HCT116 (cell line): ENCODE measurements around the gene NUDT9. TPM values are rescaled to one million over a fixed set of nuclear protein-coding genes. Genes with fewer than 3 reads are reported as not detected.
A peak's percentile ranks its signal among the peaks of the same experiment; 100 is the strongest.

Experiments used
- ATAC-seq: fragments of 200-7000 bp; cut with Tn5 transposase; 2 replicates; pipeline ENCODE4 v1.9.1; 2020; ENCODE audit warnings: mild to moderate bottlenecking, moderate library complexity
- Bru-seq: library from RNA; stranded (reverse); fragments of 400-500 nt; gene quantifications from one replicate; lab custom pipeline; 2021; lab: Mats Ljungman, UMichigan
- BruChase-seq, 2 experiments: library from RNA; stranded (reverse); fragments of 400-500 nt; gene quantifications; one replicate each; lab custom pipeline; 2021; lab: Mats Ljungman, UMichigan
- BruUV-seq: library from RNA; stranded (reverse); fragments of 400-500 nt; replicated peaks from 2 replicates; lab custom pipeline; 2021; lab: Mats Ljungman, UMichigan
- CTCF ChIA-PET: fragments of 300-600 bp; sonication (Branson Sonifier 250); formaldehyde crosslinking; loops from one replicate; lab custom pipeline; 2021; ENCODE audit warnings: antibody characterized with exemption; lab: Charles Lee
- POLR2A ChIA-PET: fragments of 300-600, 350-600 bp; sonication (Branson Sonifier 250); formaldehyde crosslinking; loops from one replicate; lab custom pipeline; 2021; ENCODE audit warnings: antibody characterized with exemption; lab: Charles Lee
- RAD21 ChIA-PET, 2 experiments: fragments of 300-600 bp; sonication (Branson Sonifier 250); formaldehyde crosslinking; loops; one replicate each; lab custom pipeline; 2023; ENCODE audit warnings: low total read pairs in 2 of 2; ENCODE audit not compliant: uncharacterized antibody in 2 of 2, unreplicated experiment in 2 of 2, low non-redundant PET in 1 of 2; lab: Charles Lee
- DNase-seq: peaks from one replicate; pipeline ENCODE4 v3.0.0-alpha.2; 2010; ENCODE audit warnings: low read depth, low spot score
- H2AFZ ChIP-seq: fragments of 200-600 bp; shearing (Covaris generic), sonication (generic); 2 replicates; pipeline ENCODE4 v1.6.1; 2017; ENCODE audit warnings: low read depth, mixed run types, mixed read lengths, antibody characterized with exemption, low read length; ENCODE audit not compliant: poor library complexity, severe bottlenecking
- H3K27ac ChIP-seq: 2 replicates; pipeline ENCODE4 v1.5.1; 2012; ENCODE audit warnings: low read depth, low read length
- H3K27me3 ChIP-seq: fragments of 200-600 bp; sonication (generic); 2 replicates; pipeline ENCODE4 v1.6.1; 2016; ENCODE audit warnings: mixed run types, low read length, mixed read lengths; ENCODE audit not compliant: insufficient read depth
- H3K36me3 ChIP-seq, 2 experiments: fragments of 200-500 bp in 1 of 2; fragments of 200-600 bp in 1 of 2; sonication (Bioruptor generic) in 1 of 2; sonication (generic) in 1 of 2; 2 replicates each; pipeline versions ENCODE4 v1.5.1 to v1.6.1; 2014 to 2016; ENCODE audit warnings: low read length in 2 of 2, inconsistent platforms in 1 of 2, mixed read lengths in 1 of 2, mixed run types in 1 of 2; ENCODE audit not compliant: insufficient read depth in 2 of 2, control insufficient read depth in 1 of 2
- H3K4me1 ChIP-seq, 2 experiments: fragments of 200-600 bp in 1 of 2; sonication (generic) in 1 of 2; 2 replicates each; pipeline versions ENCODE4 v1.5.1 to v1.6.1; 2012 to 2017; ENCODE audit warnings: low read length in 2 of 2, inconsistent platforms in 1 of 2, mild to moderate bottlenecking in 1 of 2, mixed read lengths in 1 of 2, mixed run types in 1 of 2, moderate library complexity in 1 of 2; ENCODE audit not compliant: insufficient read depth in 2 of 2, control insufficient read depth in 1 of 2
- H3K4me2 ChIP-seq: fragments of 200-600 bp; sonication (generic); 2 replicates; pipeline ENCODE4 v1.6.1; 2017; ENCODE audit warnings: mixed run types, low read length, mixed read lengths
- H3K4me3 ChIP-seq, 2 experiments: fragments of 200-600 bp in 1 of 2; sonication (generic) in 1 of 2; replicated peaks in 1 of 2; 2 replicates each; pipeline ENCODE4 v1.5.1; 2011 to 2016; ENCODE audit warnings: low read length in 2 of 2, control low read depth in 1 of 2, low read depth in 1 of 2, mild to moderate bottlenecking in 1 of 2, mixed read lengths in 1 of 2, mixed run types in 1 of 2
- H3K79me2 ChIP-seq: fragments of 200-600 bp; sonication (generic); 2 replicates; pipeline ENCODE4 v1.6.1; 2017; ENCODE audit warnings: mild to moderate bottlenecking, mixed run types, low read length, moderate library complexity, mixed read lengths; ENCODE audit not compliant: insufficient read depth
- H3K9ac ChIP-seq: fragments of 200-600 bp; sonication (generic); 2 replicates; pipeline ENCODE4 v1.6.1; 2016; ENCODE audit warnings: low read length, mixed read lengths
- H3K9me2 ChIP-seq: fragments of 200-600 bp; sonication (generic), shearing (Covaris generic); 2 replicates; pipeline ENCODE4 v1.6.1; 2017; ENCODE audit warnings: mixed run types, mild to moderate bottlenecking, moderate library complexity; ENCODE audit not compliant: insufficient read depth
- H3K9me3 ChIP-seq, 2 experiments: fragments of 200-500 bp in 1 of 2; fragments of 200-600 bp in 1 of 2; sonication (Bioruptor generic) in 1 of 2; sonication (generic) in 1 of 2; 2 replicates each; pipeline ENCODE4 v1.6.1; 2014 to 2017; ENCODE audit warnings: low read length in 2 of 2, mixed read lengths in 2 of 2, inconsistent platforms in 1 of 2, low read depth in 1 of 2, mild to moderate bottlenecking in 1 of 2, mixed run types in 1 of 2, moderate library complexity in 1 of 2; ENCODE audit not compliant: control insufficient read depth in 1 of 2, insufficient read depth in 1 of 2
- H4K20me1 ChIP-seq: fragments of 200-600 bp; sonication (generic), shearing (Covaris generic); 2 replicates; pipeline ENCODE4 v1.6.1; 2017; ENCODE audit warnings: mixed run types, mild to moderate bottlenecking, moderate library complexity; ENCODE audit not compliant: insufficient read depth
- CBX3 ChIP-seq: IDR thresholded peaks from 2 replicates; pipeline ENCODE4 v1.6.1; 2012; ENCODE audit warnings: low read depth
- CEBPB ChIP-seq: IDR thresholded peaks from 2 replicates; pipeline ENCODE4 v1.6.1; 2012; ENCODE audit warnings: low read depth
- EGR1 ChIP-seq: IDR thresholded peaks from 2 replicates; pipeline ENCODE4 v1.6.1; 2012; ENCODE audit warnings: low read depth
- ELF1 ChIP-seq: IDR thresholded peaks from 2 replicates; pipeline ENCODE4 v1.6.1; 2012; ENCODE audit warnings: low read depth, borderline replicate concordance
- EZH2phosphoT487 ChIP-seq: fragments of 200-600 bp; IDR thresholded peaks from 2 replicates; pipeline ENCODE4 v1.6.1; 2018; ENCODE audit warnings: antibody characterized with exemption, borderline replicate concordance
- FOSL1 ChIP-seq: IDR thresholded peaks from 2 replicates; pipeline ENCODE4 v1.6.1; 2012; ENCODE audit warnings: low read depth
- JUND ChIP-seq: IDR thresholded peaks from 2 replicates; pipeline ENCODE4 v1.6.1; 2012
- POLR2AphosphoS5 ChIP-seq: IDR thresholded peaks from 2 replicates; pipeline ENCODE4 v1.6.1; 2011; ENCODE audit warnings: mild to moderate bottlenecking, low read depth, low read length, moderate library complexity
- RAD21 ChIP-seq: IDR thresholded peaks from 2 replicates; pipeline ENCODE4 v1.6.1; 2012; ENCODE audit warnings: low read depth, mild to moderate bottlenecking
- REST ChIP-seq: IDR thresholded peaks from 2 replicates; pipeline ENCODE4 v1.6.1; 2012; ENCODE audit warnings: low read depth
- SIN3A ChIP-seq: IDR thresholded peaks from 2 replicates; pipeline ENCODE4 v1.6.1; 2012; ENCODE audit warnings: low read depth
- SRF ChIP-seq: IDR thresholded peaks from 2 replicates; pipeline ENCODE4 v1.6.1; 2012; ENCODE audit warnings: low read depth
- TCF7L2 ChIP-seq: IDR thresholded peaks from 2 replicates; pipeline ENCODE4 v1.7.0; 2011; ENCODE audit warnings: borderline replicate concordance, inconsistent platforms; ENCODE audit not compliant: insufficient read depth, insufficient read length; ENCODE audit errors: extremely low read depth
- YY1 ChIP-seq: IDR thresholded peaks from 2 replicates; pipeline ENCODE4 v1.6.1; 2011; ENCODE audit warnings: low read length, low read depth, moderate library complexity, mild to moderate bottlenecking; ENCODE audit not compliant: insufficient replicate concordance; ENCODE audit errors: extremely low read depth
- ZNF274 ChIP-seq: fragments of 200-500 bp; sonication (Bioruptor generic); IDR thresholded peaks from 2 replicates; pipeline ENCODE4 v1.6.1; 2014; ENCODE audit warnings: mild to moderate bottlenecking, low read depth, low read length, inconsistent platforms
- intact Hi-C: fragments of 100-400 bp; cut with micrococcal nuclease; formaldehyde crosslinking; loops from 2 replicates; pipeline ENCODE4 v1.10.0; 2022
- long read RNA-seq: library from polyadenylated mRNA; unstranded; transcript quantifications from one replicate; pipeline ENCODE4 v2.0.0, GENCODE V29; 2021; ENCODE audit not compliant: unreplicated experiment
- polyA plus RNA-seq: library from polyadenylated mRNA; unstranded; fragments of >200 nt; gene quantifications from 2 replicates; pipeline ENCODE4 v1.2.1, GENCODE V29; 2012; ENCODE audit warnings: missing spikeins
- total RNA-seq: library from RNA; stranded (reverse); gene quantifications from one replicate; pipeline ENCODE4 v1.2.1, GENCODE V29; 2021; ENCODE audit not compliant: unreplicated experiment
- TF ChIP-seq, protein P1 (sequence below): IDR thresholded peaks from 2 replicates; pipeline ENCODE4 v1.6.1; 2011; ENCODE audit warnings: mild to moderate bottlenecking, low read length, moderate library complexity; ENCODE audit not compliant: insufficient replicate concordance; ENCODE audit errors: extremely low read depth

NUDT9 gene, protein sequence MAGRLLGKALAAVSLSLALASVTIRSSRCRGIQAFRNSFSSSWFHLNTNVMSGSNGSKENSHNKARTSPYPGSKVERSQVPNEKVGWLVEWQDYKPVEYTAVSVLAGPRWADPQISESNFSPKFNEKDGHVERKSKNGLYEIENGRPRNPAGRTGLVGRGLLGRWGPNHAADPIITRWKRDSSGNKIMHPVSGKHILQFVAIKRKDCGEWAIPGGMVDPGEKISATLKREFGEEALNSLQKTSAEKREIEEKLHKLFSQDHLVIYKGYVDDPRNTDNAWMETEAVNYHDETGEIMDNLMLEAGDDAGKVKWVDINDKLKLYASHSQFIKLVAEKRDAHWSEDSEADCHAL
- total RNA-seq = 13.5 TPM
- 7.5 and 9.1 TPM in 2 replicates for polyA plus RNA-seq
- percentile 70 among the genes with signal in this experiment for Bru-seq, nascent RNA
- percentile 59 among the genes with signal in this experiment for BruChase-seq, experiment 1, labeled RNA remaining after a 6-hour chase
- BruChase-seq, experiment 2, labeled RNA remaining after a 2-hour chase = percentile 59 among the genes with signal in this experiment
- long read RNA-seq, transcript NUDT9-201 (8 exons, 1,701 nt) = major isoform, 24 of 38 reads
- long read RNA-seq, partial matches to known transcripts = 3 of 38 reads
- long read RNA-seq, other reads (novel, unspliced or antisense) = 8 of 38 reads

GRCh38 chr4:87422104-87423052 lies at the start of gene NUDT9:
Gene NUDT9, plus strand, starts transcription at chr4:87422573. Its CDS starts 333 bp downstream, at chr4:87422906.
- Histone ChIP-seq H3K4me3 (peak within 1 kb of the TSS; percentile 82 to 84), H3K4me1 (peaks cover 8 to 23% of the 10 kb centered on the region in 2 experiments; a peak in 3 of 4 replicates), H3K9me3 (peaks cover 0 to 4% of the 10 kb centered on the region in 2 experiments; a peak in 1 of 4 replicates), H2AFZ (peak within 1 kb of the TSS; percentile 87), H3K4me2 (peak within 1 kb of the TSS; percentile 97), H3K9me2 (no peaks in the 10 kb centered on the region), H3K27ac (peak within 1 kb of the TSS; percentile 77), H3K27me3 (no peaks in the 10 kb centered on the region), H4K20me1 (no peaks in the 10 kb centered on the region), H3K36me3 (no peaks in the 10 kb centered on the region), H3K9ac (peak within 1 kb of the TSS; percentile 82), H3K79me2 (peaks cover 44% of the 10 kb centered on the region)
- intact Hi-C loops = loop anchor here (2.0 kb wide), 1 partner anchor 32 kb away; the partner anchor contains the start of gene HSD17B11
- DNase-seq = peak; percentile 94
- ATAC-seq = peak; percentile 91
- ChIA-PET POLR2A (interaction anchor here (0.7 to 1.8 kb wide), 3 partner anchors 9 to 31 kb away, joined by 3 to 7 read pairs (median 6); partner anchors contain the start of gene HSD17B11), RAD21 (no interaction called here), CTCF (interaction anchor here (1.1 kb wide), 1 partner anchor 43 kb away, joined by 3 read pairs; no protein-coding TSS in a partner anchor)
- BruUV-seq = TSS peak; percentile 97
- TF ChIP-seq JUND = no peak
- TF ChIP-seq POLR2AphosphoS5 = peak; percentile 93
- TF ChIP-seq SRF = no peak
- TF ChIP-seq REST = no peak
- TF ChIP-seq SIN3A = peak; percentile 83
- no peak for TF ChIP-seq EZH2phosphoT487
- TF ChIP-seq ZNF274 = no peak
- no peak for TF ChIP-seq RAD21
- peak; percentile 56 for TF ChIP-seq YY1
- TF ChIP-seq TCF7L2 = peak; percentile 76
- TF ChIP-seq ELF1 = peak; percentile 49; the same call in 1 of the 2 replicates
- no peak for TF ChIP-seq CEBPB
- TF ChIP-seq, protein P1, sequence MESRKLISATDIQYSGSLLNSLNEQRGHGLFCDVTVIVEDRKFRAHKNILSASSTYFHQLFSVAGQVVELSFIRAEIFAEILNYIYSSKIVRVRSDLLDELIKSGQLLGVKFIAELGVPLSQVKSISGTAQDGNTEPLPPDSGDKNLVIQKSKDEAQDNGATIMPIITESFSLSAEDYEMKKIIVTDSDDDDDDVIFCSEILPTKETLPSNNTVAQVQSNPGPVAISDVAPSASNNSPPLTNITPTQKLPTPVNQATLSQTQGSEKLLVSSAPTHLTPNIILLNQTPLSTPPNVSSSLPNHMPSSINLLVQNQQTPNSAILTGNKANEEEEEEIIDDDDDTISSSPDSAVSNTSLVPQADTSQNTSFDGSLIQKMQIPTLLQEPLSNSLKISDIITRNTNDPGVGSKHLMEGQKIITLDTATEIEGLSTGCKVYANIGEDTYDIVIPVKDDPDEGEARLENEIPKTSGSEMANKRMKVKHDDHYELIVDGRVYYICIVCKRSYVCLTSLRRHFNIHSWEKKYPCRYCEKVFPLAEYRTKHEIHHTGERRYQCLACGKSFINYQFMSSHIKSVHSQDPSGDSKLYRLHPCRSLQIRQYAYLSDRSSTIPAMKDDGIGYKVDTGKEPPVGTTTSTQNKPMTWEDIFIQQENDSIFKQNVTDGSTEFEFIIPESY = peak; percentile 69
- peak; percentile 98 for TF ChIP-seq CBX3
- 0 out of 2 replicates have a peak, but pooled peaks have one; percentile 27 for TF ChIP-seq EGR1
- TF ChIP-seq FOSL1 = peak; percentile 72
